K562 (cell line): Measurements from ENCODE around the gene HSD17B2. TPM values are rescaled to one million over a fixed set of nuclear protein-coding genes. Genes with fewer than 3 reads are reported as not detected.

Source experiments
- ATAC-seq: fragments of 200-7000 bp; cut with Tn5 transposase; 3 replicates; pipeline ENCODE4 v1.9.1; 2020; ENCODE audit warnings: moderate library complexity
- BruUV-seq: library from RNA; stranded (reverse); fragments of 400-500 nt; replicated peaks from 2 replicates; lab custom pipeline; 2021; lab: Mats Ljungman, UMichigan
- CTCF ChIA-PET: fragments of 300-600 bp; formaldehyde crosslinking; extraction: SDS; loops from one replicate; lab custom pipeline; 2021; ENCODE audit warnings: low intra/inter-chr PET ratio; lab: Yijun Ruan, JAX
- POLR2A ChIA-PET: fragments of 300-600, 350-650 bp; sonication (Branson Sonifier 250); formaldehyde crosslinking; extraction: SDS; loops from one replicate; lab custom pipeline; 2021; ENCODE audit warnings: antibody characterized with exemption, inconsistent platforms; lab: Yijun Ruan, JAX
- DNase-seq, 4 experiments: peaks; one replicate each; pipeline versions ENCODE4 v3.0.0 to v3.0.0-alpha.2; 2011 to 2018; ENCODE audit warnings: low spot score in 3 of 4, mixed read lengths in 3 of 4; ENCODE audit errors: extremely low read depth in 1 of 4
- FAIRE-seq: peaks from 2 replicates; lab custom pipeline; 2011; peaks lifted over from hg19 to GRCh38; lab: Jason Lieb, UNC
- H2AFZ ChIP-seq: 2 replicates; pipeline ENCODE4 v1.6.0; 2011; ENCODE audit warnings: low read depth, low read length, control low read depth, inconsistent platforms
- H3K27ac ChIP-seq: fragments of 200-600 bp; 3 replicates; pipeline ENCODE4 v1.8.0; 2011; ENCODE audit warnings: low read depth, mild to moderate bottlenecking, control low read depth, inconsistent platforms, low read length, moderate library complexity, mixed read lengths; ENCODE audit errors: extremely low read depth
- H3K27me3 ChIP-seq, 2 experiments: fragments of 300-600 bp in 1 of 2; 2 replicates in 1 of 2; 3 replicates in 1 of 2; pipeline versions ENCODE4 v1.6.0 to v1.8.0; 2011; ENCODE audit warnings: inconsistent platforms in 2 of 2, low read length in 2 of 2, mild to moderate bottlenecking in 1 of 2, mixed read lengths in 1 of 2, moderate library complexity in 1 of 2; ENCODE audit not compliant: control insufficient read depth in 2 of 2, insufficient read depth in 2 of 2
- H3K36me3 ChIP-seq: fragments of 300-600 bp; 3 replicates; pipeline ENCODE4 v1.8.0; 2011; ENCODE audit warnings: mild to moderate bottlenecking, low read length, inconsistent platforms; ENCODE audit not compliant: control insufficient read depth, insufficient read depth
- H3K4me1 ChIP-seq, 2 experiments: fragments of 200-600 bp in 1 of 2; replicated peaks in 1 of 2; 2 replicates in 1 of 2; 3 replicates in 1 of 2; pipeline versions ENCODE4 v1.5.1 to v1.8.0; 2011; ENCODE audit warnings: inconsistent platforms in 2 of 2, low read length in 2 of 2, mild to moderate bottlenecking in 1 of 2, mixed read lengths in 1 of 2, moderate library complexity in 1 of 2; ENCODE audit not compliant: control insufficient read depth in 2 of 2, insufficient read depth in 2 of 2
- H3K4me2 ChIP-seq: 2 replicates; pipeline ENCODE4 v1.6.1; 2011; ENCODE audit warnings: low read length, control low read depth, inconsistent platforms, mixed read lengths; ENCODE audit not compliant: insufficient read depth
- H3K4me3 ChIP-seq: fragments of 200-600 bp; sonication (generic), shearing (Covaris generic); 2 replicates; pipeline ENCODE4 v1.5.1; 2016; ENCODE audit warnings: control low read depth, inconsistent platforms
- H3K79me2 ChIP-seq: fragments of 200-600 bp; 3 replicates; pipeline ENCODE4 v1.8.0; 2011; ENCODE audit warnings: low read length, inconsistent platforms; ENCODE audit not compliant: control insufficient read depth, insufficient read depth
- H3K9ac ChIP-seq, 2 experiments: 2 replicates each; pipeline versions ENCODE4 v1.6.0 to v1.6.1; 2011; ENCODE audit warnings: low read depth in 2 of 2, low read length in 2 of 2, control low read depth in 1 of 2, inconsistent platforms in 1 of 2, mild to moderate bottlenecking in 1 of 2, mixed read lengths in 1 of 2; ENCODE audit not compliant: insufficient read depth in 1 of 2
- H3K9me1 ChIP-seq: one replicate; pipeline ENCODE4 v1.6.0; 2011; ENCODE audit warnings: inconsistent platforms, mild to moderate bottlenecking, low read length, moderate library complexity; ENCODE audit not compliant: control insufficient read depth, insufficient read depth
- H3K9me3 ChIP-seq: replicated peaks from 2 replicates; pipeline ENCODE4 v1.5.1; 2011; ENCODE audit warnings: low read depth, low read length, inconsistent platforms; ENCODE audit not compliant: control insufficient read depth, insufficient read depth
- H4K20me1 ChIP-seq: replicated peaks from 2 replicates; pipeline ENCODE4 v1.6.1; 2011; ENCODE audit warnings: low read length, inconsistent platforms, mixed read lengths; ENCODE audit not compliant: control insufficient read depth, insufficient read depth
- ARID2 ChIP-seq: fragments of 450-650 bp; IDR thresholded peaks from 2 replicates; pipeline ENCODE4 v1.6.1; 2017; ENCODE audit warnings: antibody characterized with exemption, mild to moderate bottlenecking
- POLR2AphosphoS5 ChIP-seq: IDR thresholded peaks from 2 replicates; pipeline ENCODE4 v1.6.1; 2011; ENCODE audit warnings: mild to moderate bottlenecking, low read depth, low read length, moderate library complexity; ENCODE audit not compliant: control insufficient read depth, insufficient read depth
- SAFB ChIP-seq: fragments of 200-400 bp; formaldehyde crosslinking; IDR thresholded peaks from 2 replicates; pipeline ENCODE4 v1.6.1; 2017; ENCODE audit warnings: low read depth, low read length, borderline replicate concordance
- SIN3B ChIP-seq: fragments of 450-650 bp; IDR thresholded peaks from 2 replicates; pipeline ENCODE4 v1.6.1; 2017; ENCODE audit warnings: low read depth, mild to moderate bottlenecking, moderate library complexity
- WGBS: fragments of 100-300 bp; shearing (Covaris generic); methylation state at CpG from one replicate; pipeline ENCODE4 v1.1.6; 2016; ENCODE audit warnings: low coverage, mixed read lengths; ENCODE audit not compliant: insufficient coverage; ENCODE audit errors: missing lambda C conversion rate; 5-methylcytosine and 5-hydroxymethylcytosine counted together
- in situ Hi-C: fragments of 300-500 bp; cut with MboI; formaldehyde crosslinking; loops from 4 replicates; pipeline ENCODE4 v1.15.0; 2018; ENCODE audit warnings: inconsistent platforms, mixed read lengths
- intact Hi-C: fragments of 100-400 bp; cut with micrococcal nuclease; formaldehyde crosslinking; loops from 2 replicates; pipeline ENCODE4 v1.14.2; 2022
- polyA plus RNA-seq, 8 experiments: library from polyadenylated mRNA; depleted of rRNA in 4 of 8; stranded (reverse) in 5 of 8; unstranded in 3 of 8; fragments of >200 nt; fragmentation: Nextera tagmentation in 2 of 8; fragmentation: Illumina TruSeq in 1 of 8; extraction: Ambion mirVana in 2 of 8; extraction: Trizol in 1 of 8; gene quantifications; 2 replicates each; pipeline versions ENCODE4 v1.2.1 to v1.2.3, GENCODE V29; 2011 to 2014; ENCODE audit warnings: inconsistent platforms in 1 of 8, missing spikeins in 1 of 8
- total RNA-seq, 7 experiments: library from RNA; depleted of rRNA in 6 of 7; stranded (reverse); fragments of >200 nt in 6 of 7; fragmentation: Illumina TruSeq in 2 of 7; extraction: Trizol in 2 of 7; gene quantifications; 2 replicates each; pipeline versions ENCODE4 v1.2.1 to v1.2.3, GENCODE V29; 2011 to 2021; ENCODE audit warnings: low replicate concordance in 1 of 7
- TF ChIP-seq, protein P1 (sequence below): sonication (generic); formaldehyde crosslinking; IDR thresholded peaks from 2 replicates; pipeline ENCODE4 v1.8.0; 2022; ENCODE audit warnings: missing genetic modification reagents, mild to moderate bottlenecking, borderline replicate concordance
- TF ChIP-seq, protein P2 (sequence below): fragments of 450-650 bp; IDR thresholded peaks from 2 replicates; pipeline ENCODE4 v1.6.1; 2016; ENCODE audit warnings: borderline replicate concordance

HSD17B2 gene
- total and polyA plus RNA-seq, 9 of the 15 experiments (the other 6 are each of a cell fraction or from before 2014, with no cell fraction given), result not detected

DNA sequence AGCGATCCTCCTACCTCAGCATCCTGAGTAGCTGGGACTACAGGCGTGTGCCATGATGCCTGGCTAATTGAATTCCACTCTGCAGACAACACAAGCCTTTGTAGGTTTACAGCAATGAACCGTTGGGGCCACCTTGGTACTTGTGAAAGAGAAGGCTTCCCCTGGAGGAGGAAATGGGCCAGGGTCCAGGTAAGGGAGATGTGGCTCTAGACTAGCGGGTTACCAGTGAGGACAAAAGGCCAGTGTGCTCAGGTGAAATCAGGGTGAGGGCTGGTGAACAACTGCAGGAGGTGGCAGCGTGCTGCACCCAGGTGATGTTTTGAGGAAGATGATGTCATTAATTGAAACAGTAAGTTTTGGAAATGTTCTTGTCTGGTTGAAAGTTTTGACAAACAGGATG is 30.5 kb upstream of the HSD17B2 start:
- BruUV-seq, result no TSS peak
- intact Hi-C loops, result no loop called here
- no peaks in the 10 kb centered on the region for H3K9me1 ChIP-seq
- FAIRE-seq, result no peak
- CTCF ChIA-PET, result no interaction called here
- no peak overlapping the region for H3K9ac ChIP-seq
- H3K9me3 ChIP-seq, result 0 out of 2 replicates have a peak, but pooled peaks cover 2% of the 10 kb centered on the region
- no peak for ATAC-seq
- POLR2A ChIA-PET, result no interaction called here
- no peaks in the 10 kb centered on the region for H3K79me2 ChIP-seq
- H3K4me3 ChIP-seq, result no peak overlapping the region
- H3K27me3 ChIP-seq, result peaks cover 0 to 8% of the 10 kb centered on the region in 2 experiments; a peak in 3 of 5 replicates
- no peak overlapping the region for H2AFZ ChIP-seq
- TF ChIP-seq, protein P1, sequence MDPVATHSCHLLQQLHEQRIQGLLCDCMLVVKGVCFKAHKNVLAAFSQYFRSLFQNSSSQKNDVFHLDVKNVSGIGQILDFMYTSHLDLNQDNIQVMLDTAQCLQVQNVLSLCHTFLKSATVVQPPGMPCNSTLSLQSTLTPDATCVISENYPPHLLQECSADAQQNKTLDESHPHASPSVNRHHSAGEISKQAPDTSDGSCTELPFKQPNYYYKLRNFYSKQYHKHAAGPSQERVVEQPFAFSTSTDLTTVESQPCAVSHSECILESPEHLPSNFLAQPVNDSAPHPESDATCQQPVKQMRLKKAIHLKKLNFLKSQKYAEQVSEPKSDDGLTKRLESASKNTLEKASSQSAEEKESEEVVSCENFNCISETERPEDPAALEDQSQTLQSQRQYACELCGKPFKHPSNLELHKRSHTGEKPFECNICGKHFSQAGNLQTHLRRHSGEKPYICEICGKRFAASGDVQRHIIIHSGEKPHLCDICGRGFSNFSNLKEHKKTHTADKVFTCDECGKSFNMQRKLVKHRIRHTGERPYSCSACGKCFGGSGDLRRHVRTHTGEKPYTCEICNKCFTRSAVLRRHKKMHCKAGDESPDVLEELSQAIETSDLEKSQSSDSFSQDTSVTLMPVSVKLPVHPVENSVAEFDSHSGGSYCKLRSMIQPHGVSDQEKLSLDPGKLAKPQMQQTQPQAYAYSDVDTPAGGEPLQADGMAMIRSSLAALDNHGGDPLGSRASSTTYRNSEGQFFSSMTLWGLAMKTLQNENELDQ (CRISPR knock-in tag), result no peak
- TF ChIP-seq SAFB, result no peak
- no peak for TF ChIP-seq POLR2AphosphoS5
- no peak for TF ChIP-seq SIN3B
- TF ChIP-seq ARID2, result no peak
- TF ChIP-seq, protein P2, sequence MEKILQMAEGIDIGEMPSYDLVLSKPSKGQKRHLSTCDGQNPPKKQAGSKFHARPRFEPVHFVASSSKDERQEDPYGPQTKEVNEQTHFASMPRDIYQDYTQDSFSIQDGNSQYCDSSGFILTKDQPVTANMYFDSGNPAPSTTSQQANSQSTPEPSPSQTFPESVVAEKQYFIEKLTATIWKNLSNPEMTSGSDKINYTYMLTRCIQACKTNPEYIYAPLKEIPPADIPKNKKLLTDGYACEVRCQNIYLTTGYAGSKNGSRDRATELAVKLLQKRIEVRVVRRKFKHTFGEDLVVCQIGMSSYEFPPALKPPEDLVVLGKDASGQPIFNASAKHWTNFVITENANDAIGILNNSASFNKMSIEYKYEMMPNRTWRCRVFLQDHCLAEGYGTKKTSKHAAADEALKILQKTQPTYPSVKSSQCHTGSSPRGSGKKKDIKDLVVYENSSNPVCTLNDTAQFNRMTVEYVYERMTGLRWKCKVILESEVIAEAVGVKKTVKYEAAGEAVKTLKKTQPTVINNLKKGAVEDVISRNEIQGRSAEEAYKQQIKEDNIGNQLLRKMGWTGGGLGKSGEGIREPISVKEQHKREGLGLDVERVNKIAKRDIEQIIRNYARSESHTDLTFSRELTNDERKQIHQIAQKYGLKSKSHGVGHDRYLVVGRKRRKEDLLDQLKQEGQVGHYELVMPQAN, result no peak
- TF ChIP-seq, all 486 proteins: peak for 0
- H3K4me1 ChIP-seq, result no peaks in the 10 kb centered on the region
- in situ Hi-C loops, result no loop called here
- H4K20me1 ChIP-seq, result no peaks in the 10 kb centered on the region
- DNase-seq, result no peak
- no peaks in the 10 kb centered on the region for H3K36me3 ChIP-seq
- no peak overlapping the region for H3K27ac ChIP-seq
- WGBS, result 1% methylated on average over 5 of the region's 5 CpGs
- H3K4me2 ChIP-seq, result no peak overlapping the region
